Activated T-cell treated with anti-CD3 and anti-CD28 coated beads for 1 hour (primary cell): ENCODE results near the gene KCNMB2.

ENCODE experiments used
- DNase-seq: peaks from one replicate; pipeline ENCODE4 v3.0.0-alpha.2; 2020; ENCODE audit warnings: low read depth

Gene KCNMB2

DNA sequence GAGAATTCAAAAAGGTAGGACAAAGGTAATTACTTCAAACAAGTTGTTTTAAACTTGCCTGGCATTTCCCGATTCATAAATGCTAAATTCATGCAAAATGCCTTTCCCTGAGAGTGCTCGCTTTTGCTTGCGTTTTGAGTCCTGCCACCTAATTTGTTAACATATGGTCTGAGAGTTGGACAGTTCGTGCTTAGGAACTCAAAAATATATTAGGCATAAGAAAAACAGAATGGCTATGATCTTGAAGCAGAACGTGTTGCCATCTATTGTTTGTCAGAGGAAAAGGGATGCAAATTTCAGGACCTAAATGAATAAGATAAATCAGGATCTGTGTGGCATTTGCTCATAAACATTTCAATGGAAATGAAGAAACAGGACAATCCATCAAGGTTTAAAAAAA, 339.6 kb downstream of the KCNMB2 start:
- no peak for DNase-seq

GRCh38 chr3:178880274-178880673, 344.0 kb downstream of the KCNMB2 start:
- DNase-seq, result no peak
